T-helper 1 cell treated with Interleukin-12 subunit alpha and Interleukin-12 subunit beta and Interleukin-4 antibody, amounts not matched to agents 30 ng/mL and 1 ng/mL, for 36 hours (primary cell): ENCODE results near the gene COA7. TPM values are rescaled to one million over a fixed set of nuclear protein-coding genes. Genes with fewer than 3 reads are reported as not detected.

Experiments
- intact Hi-C: fragments of 100-400 bp; cut with micrococcal nuclease; formaldehyde crosslinking; loops from one replicate; pipeline ENCODE4 v1.15.1; 2024
- total RNA-seq: library from RNA; stranded (reverse); gene quantifications from 2 replicates; pipeline ENCODE4 v1.2.3, GENCODE V29; 2022

Gene COA7
- total RNA-seq, 1 donor from 2014 or later = 17.2 TPM

GRCh38 chr1:52637946-52638345 is 60.2 kb downstream of the COA7 start:
- intact Hi-C loops = loop anchor here (1.0 to 10.0 kb wide), 16 partner anchors 21 to 1673 kb away; partner anchors contain the start of genes BTF3L4, CC2D1B, CZIB and ECHDC2

- intact Hi-C loops = loop anchor here (1.0 to 10.0 kb wide), 16 partner anchors 22 to 1672 kb away; partner anchors contain the start of genes BTF3L4, CC2D1B, CZIB and ECHDC2
Observed at GRCh38 chr1:52636721-52637695, 61.1 kb downstream of the COA7 start.

- intact Hi-C loops = loop anchor here (2.0 to 10.0 kb wide), 6 partner anchors 67 to 1671 kb away; partner anchors contain the start of genes BTF3L4, ECHDC2, FAF1 and IFT25
Observed at GRCh38 chr1:52635321-52636089, 62.6 kb downstream of the COA7 start.

Other genes with a start within 250 kb of the COA7 start
- gene TUT4, start 145.3 kb downstream of the COA7 start, total RNA-seq = 82.3 and 82.6 TPM in 2 replicates
- 31.6 and 32.9 TPM in 2 replicates for gene GPX7, start 96.0 kb downstream of the COA7 start, total RNA-seq
- gene SHISAL2A, start 65.2 kb downstream of the COA7 start, total RNA-seq = 8.2 and 10.3 TPM in 2 replicates
- 14.0 and 14.5 TPM in 2 replicates for gene ZYG11B, start 28.1 kb upstream of the COA7 start, total RNA-seq
- gene ZYG11A, start 144.4 kb upstream of the COA7 start, total RNA-seq = 0.10 and 0.17 TPM in 2 replicates
- gene ECHDC2, start 223.4 kb upstream of the COA7 start, total RNA-seq = 92.4 and 93.9 TPM in 2 replicates
- gene SCP2, start 228.9 kb upstream of the COA7 start, total RNA-seq = 87.6 and 98.1 TPM in 2 replicates